HG03378 (cell line): ENCODE data around the gene KRT71.
"Not testable (repeated sequence)": the region's sequence is repeated elsewhere in the genome, so short reads cannot be mapped to it uniquely, and the experiment has no call there.

ENCODE experiments used
- ATAC-seq: cut with Tn5 transposase; IDR thresholded peaks from one replicate; pipeline ENCODE4 v1.9.1; 2021; ENCODE audit warnings: mild to moderate bottlenecking, moderate library complexity; ENCODE audit not compliant: unreplicated experiment

KRT71 gene

GRCh38 chr12:52552681-52553195 is at the start of gene KRT71:
Gene KRT71, minus strand, starts transcription at chr12:52553145. Its CDS starts 68 bp downstream, at chr12:52553077.
- no peak for ATAC-seq

- ATAC-seq = no peak
Observed at GRCh38 chr12:52602552-52602951, 49.6 kb upstream of the KRT71 start.

GRCh38 chr12:52601671-52602070 is 48.7 kb upstream of the KRT71 start:
- no peak for ATAC-seq

- no peak for ATAC-seq
Observed at GRCh38 chr12:52600941-52601481, 48.1 kb upstream of the KRT71 start, which contains the start of gene KRT72. Gene KRT72, minus strand, starts transcription at chr12:52601463. Its CDS starts 11 bp downstream, at chr12:52601452.

GRCh38 chr12:52600475-52600874 is 47.5 kb upstream of the KRT71 start:
- no peak for ATAC-seq

- no peak for ATAC-seq
Observed at GRCh38 chr12:52600071-52600470, 47.1 kb upstream of the KRT71 start.

- no peak for ATAC-seq
Observed at GRCh38 chr12:52598966-52599365, 46.0 kb upstream of the KRT71 start.

GRCh38 chr12:52594237-52594636 is 41.3 kb upstream of the KRT71 start:
- not testable (repeated sequence) for ATAC-seq

- no peak for ATAC-seq
Observed at GRCh38 chr12:52591521-52591920, 38.6 kb upstream of the KRT71 start.

- ATAC-seq = no peak
Observed at GRCh38 chr12:52590021-52590420, 37.1 kb upstream of the KRT71 start.

- no peak for ATAC-seq
Observed at GRCh38 chr12:52587563-52587962, 34.6 kb upstream of the KRT71 start.

GRCh38 chr12:52585946-52586345 is 33.0 kb upstream of the KRT71 start:
- no peak for ATAC-seq

- no peak for ATAC-seq
Observed at GRCh38 chr12:52585066-52585465, 32.1 kb upstream of the KRT71 start.

GRCh38 chr12:52584156-52584682 is 31.3 kb upstream of the KRT71 start:
- ATAC-seq = no peak

- ATAC-seq = no peak
Observed at GRCh38 chr12:52582971-52583456, 30.1 kb upstream of the KRT71 start.

GRCh38 chr12:52582486-52582885 is 29.5 kb upstream of the KRT71 start:
- ATAC-seq = no peak

GRCh38 chr12:52581481-52581880 is 28.5 kb upstream of the KRT71 start:
- ATAC-seq = no peak

GRCh38 chr12:52581066-52581465 is 28.1 kb upstream of the KRT71 start:
- no peak for ATAC-seq

GRCh38 chr12:52580496-52580895 is 27.6 kb upstream of the KRT71 start:
- no peak for ATAC-seq

GRCh38 chr12:52579468-52580465 is 26.8 kb upstream of the KRT71 start:
- no peak for ATAC-seq

- ATAC-seq = no peak
Observed at GRCh38 chr12:52578469-52578868, 25.5 kb upstream of the KRT71 start.
